K562 (cell line): ENCODE results near the gene STX12. TPM values are rescaled to one million over a fixed set of nuclear protein-coding genes. Genes with fewer than 3 reads are reported as not detected.

Experiments used
- ARHGAP35 ChIP-seq: fragments of 450-650 bp; IDR thresholded peaks from 2 replicates; pipeline ENCODE4 v1.6.1; 2018; ENCODE audit not compliant: partially characterized antibody
- CHD1 ChIP-seq: fragments of 200-600 bp; sonication (generic); IDR thresholded peaks from one replicate; pipeline ENCODE4 v1.6.1; 2012; ENCODE audit warnings: mild to moderate bottlenecking, moderate library complexity, low read length, inconsistent platforms
- CREB5 ChIP-seq: fragments of 250-450 bp; sonication (Bioruptor Pico); IDR thresholded peaks from 2 replicates; pipeline ENCODE4 v1.5.0; 2020; ENCODE audit warnings: mild to moderate bottlenecking
- EP400 ChIP-seq: fragments of 450-650 bp; IDR thresholded peaks from 2 replicates; pipeline ENCODE4 v1.6.1; 2017; ENCODE audit warnings: antibody characterized with exemption, mild to moderate bottlenecking, moderate library complexity
- ETV5 ChIP-seq: sonication (generic); formaldehyde crosslinking; IDR thresholded peaks from 2 replicates; pipeline ENCODE4 v1.4.0; 2020; ENCODE audit warnings: low read depth, mild to moderate bottlenecking, missing genetic modification reagents
- HMGXB4 ChIP-seq: sonication (generic); formaldehyde crosslinking; IDR thresholded peaks from 2 replicates; pipeline ENCODE4 v1.8.1; 2023; ENCODE audit warnings: mild to moderate bottlenecking, missing genetic modification reagents
- IRF2 ChIP-seq: sonication (generic); formaldehyde crosslinking; IDR thresholded peaks from 2 replicates; pipeline ENCODE4 v1.8.1; 2022; ENCODE audit warnings: mild to moderate bottlenecking, missing genetic modification reagents
- JUND ChIP-seq, 2 experiments: IDR thresholded peaks; 2 replicates in 1 of 2; 3 replicates in 1 of 2; pipeline ENCODE4 v1.6.1; 2011; ENCODE audit warnings: borderline replicate concordance in 2 of 2, low read depth in 2 of 2, low read length in 2 of 2, improper control_type of control experiment in 1 of 2, missing biosample characterization in 1 of 2, missing genetic modification characterization in 1 of 2, missing genetic modification reagents in 1 of 2
- KDM2B ChIP-seq: fragments of 250-450 bp; sonication (Bioruptor Pico); IDR thresholded peaks from 2 replicates; pipeline ENCODE4 v1.8.0; 2021; ENCODE audit warnings: mild to moderate bottlenecking, moderate library complexity
- NFRKB ChIP-seq: fragments of 450-650 bp; IDR thresholded peaks from 2 replicates; pipeline ENCODE4 v1.6.1; 2016; ENCODE audit warnings: low read depth
- PML ChIP-seq: IDR thresholded peaks from 2 replicates; pipeline ENCODE4 v1.6.1; 2012; ENCODE audit warnings: low read length, inconsistent platforms
- POLR3G ChIP-seq: IDR thresholded peaks from 2 replicates; pipeline ENCODE4 v1.6.1; 2011; ENCODE audit not compliant: insufficient read length, insufficient replicate concordance; ENCODE audit errors: extremely low read depth
- PPARD ChIP-seq: fragments of 250-450 bp; sonication (Bioruptor Pico); IDR thresholded peaks from 2 replicates; pipeline ENCODE4 v1.8.0; 2022; ENCODE audit warnings: inconsistent platforms, mild to moderate bottlenecking, moderate library complexity
- RBM14 ChIP-seq: fragments of 200-400 bp; formaldehyde crosslinking; IDR thresholded peaks from 2 replicates; pipeline ENCODE4 v1.6.1; 2018; ENCODE audit warnings: low read depth, mild to moderate bottlenecking, low read length, moderate library complexity, borderline replicate concordance; ENCODE audit not compliant: insufficient read depth
- SMAD1 ChIP-seq: fragments of 150-350 bp; IDR thresholded peaks from 2 replicates; pipeline ENCODE4 v1.6.1; 2014; ENCODE audit warnings: low read length, low read depth; ENCODE audit not compliant: partially characterized antibody
- SPI1 ChIP-seq: IDR thresholded peaks from 2 replicates; pipeline ENCODE4 v1.6.1; 2011; ENCODE audit warnings: low read depth, low read length, control low read depth, borderline replicate concordance
- ZNF277 ChIP-seq: fragments of 250-450 bp; sonication (Bioruptor Pico); IDR thresholded peaks from 2 replicates; pipeline ENCODE4 v1.8.0; 2022; ENCODE audit warnings: inconsistent platforms, mild to moderate bottlenecking, moderate library complexity, borderline replicate concordance
- ZNF518B ChIP-seq: fragments of 250-450 bp; sonication (Bioruptor Pico); IDR thresholded peaks from 2 replicates; pipeline ENCODE4 v1.5.0; 2021; ENCODE audit warnings: mild to moderate bottlenecking, moderate library complexity
- ZNF695 ChIP-seq: fragments of 450-650 bp; formaldehyde crosslinking; IDR thresholded peaks from 2 replicates; pipeline ENCODE4 v1.4.0; 2020; ENCODE audit warnings: mild to moderate bottlenecking, moderate library complexity
- polyA plus RNA-seq, 8 experiments: library from polyadenylated mRNA; depleted of rRNA in 4 of 8; stranded (reverse) in 5 of 8; unstranded in 3 of 8; fragments of >200 nt; fragmentation: Nextera tagmentation in 2 of 8; fragmentation: Illumina TruSeq in 1 of 8; extraction: Ambion mirVana in 2 of 8; extraction: Trizol in 1 of 8; gene quantifications; 2 replicates each; pipeline versions ENCODE4 v1.2.1 to v1.2.3, GENCODE V29; 2011 to 2014; ENCODE audit warnings: inconsistent platforms in 1 of 8, missing spikeins in 1 of 8
- total RNA-seq, 7 experiments: library from RNA; depleted of rRNA in 6 of 7; stranded (reverse); fragments of >200 nt in 6 of 7; fragmentation: Illumina TruSeq in 2 of 7; extraction: Trizol in 2 of 7; gene quantifications; 2 replicates each; pipeline versions ENCODE4 v1.2.1 to v1.2.3, GENCODE V29; 2011 to 2021; ENCODE audit warnings: low replicate concordance in 1 of 7

STX12 gene
- total and polyA plus RNA-seq, 9 of the 15 experiments (the other 6 are each of a cell fraction or from before 2014, with no cell fraction given), result 16.9 to 31.3 (median 25.7) TPM

- TF ChIP-seq JUND (IDR thresholded peaks at IDR 0.05; ENCODE audit: borderline replicate concordance, low read depth, low read length) (peak; percentile 63), JUND (tag; IDR thresholded peaks at IDR 0.05; ENCODE audit: borderline replicate concordance, low read depth, low read length) (peak; percentile 49; the same call in 1 of the 3 replicates), IRF2 (no peak), ETV5 (no peak; the same call in none of the 2 replicates), PPARD (CRISPR knock-in tag) (no peak), HMGXB4 (peak; percentile 37; the same call in 1 of the 2 replicates), KDM2B (CRISPR knock-in tag) (no peak), ARHGAP35 (peak; percentile 93), SPI1 (no peak), EP400 (no peak; the same call in 1 of the 2 replicates), ZNF277 (no peak), NFRKB (no peak), CHD1 (no peak), ZNF518B (CRISPR knock-in tag) (no peak), RBM14 (no peak), ZNF695 (CRISPR knock-in tag) (0 out of 2 replicates have a peak, but pooled peaks have one; percentile 59), POLR3G (no peak), SMAD1 (peak; percentile 91), PML (no peak; the same call in 1 of the 2 replicates), CREB5 (CRISPR knock-in tag) (no peak)
These were observed 47.4 kb upstream of the STX12 start, which contains the start of gene FAM76A (continued) for GRCh38 chr1:27725374-27726172.
